ENCODE measurements around the gene GSG1L. TPM values are rescaled to one million over a fixed set of nuclear protein-coding genes. Genes with fewer than 3 reads are reported as not detected.

Gene GSG1L
- total RNA-seq, 1 donor from 2014 or later = 1.6 TPM

GRCh38 chr16:27780468-27781194 lies 282.9 kb downstream of the GSG1L start:
- Histone ChIP-seq H3K27me3 (no peaks in the 10 kb centered on the region), H3K9me3 (no peaks in the 10 kb centered on the region), H3K36me3 (no peaks in the 10 kb centered on the region), H3K4me3 (no peak overlapping the region), H3K27ac (no peak overlapping the region), H3K4me1 (no peaks in the 10 kb centered on the region)
- intact Hi-C loops (cut with DNase I) = no loop called here
- ATAC-seq = no peak
- DNase-seq = no peak
- TF ChIP-seq CTCF (IDR thresholded peaks at IDR 0.05) = no peak

- H3K36me3 ChIP-seq = no peaks in the 10 kb centered on the region
- H3K4me3 ChIP-seq = no peak overlapping the region
- H3K27me3 ChIP-seq = no peaks in the 10 kb centered on the region
- DNase-seq = peak; percentile 77
- intact Hi-C loops (cut with DNase I) = no loop called here
- H3K9me3 ChIP-seq = no peaks in the 10 kb centered on the region
- TF ChIP-seq CTCF (IDR thresholded peaks at IDR 0.05) = peak; percentile 26
- H3K4me1 ChIP-seq = no peaks in the 10 kb centered on the region
- peak; percentile 43 for ATAC-seq
- H3K27ac ChIP-seq = no peak overlapping the region
Observed at GRCh38 chr16:27779641-27780164, 283.8 kb downstream of the GSG1L start.

GRCh38 chr16:27778926-27779570 lies 284.5 kb downstream of the GSG1L start:
- no peaks in the 10 kb centered on the region for H3K9me3 ChIP-seq
- DNase-seq (no peak), ATAC-seq (no peak)
- TF ChIP-seq CTCF (IDR thresholded peaks at IDR 0.05) = no peak
- no peaks in the 10 kb centered on the region for H3K4me1 ChIP-seq
- H3K4me3 ChIP-seq = no peak overlapping the region
- no peak overlapping the region for H3K27ac ChIP-seq
- no peaks in the 10 kb centered on the region for H3K27me3 ChIP-seq
- no peaks in the 10 kb centered on the region for H3K36me3 ChIP-seq
- intact Hi-C loops (cut with DNase I) = no loop called here

- Histone ChIP-seq H3K27ac (no peak overlapping the region), H3K9me3 (no peaks in the 10 kb centered on the region), H3K4me1 (no peaks in the 10 kb centered on the region), H3K27me3 (no peaks in the 10 kb centered on the region), H3K4me3 (no peak overlapping the region), H3K36me3 (no peaks in the 10 kb centered on the region)
- ATAC-seq (no peak), DNase-seq (no peak)
- intact Hi-C loops (cut with DNase I) = no loop called here
- TF ChIP-seq CTCF (IDR thresholded peaks at IDR 0.05) = no peak
Observed at GRCh38 chr16:27778171-27778925, 285.2 kb downstream of the GSG1L start.

GRCh38 chr16:27777527-27777926 lies 286.0 kb downstream of the GSG1L start:
- Histone ChIP-seq H3K9me3 (no peaks in the 10 kb centered on the region), H3K4me3 (no peak overlapping the region), H3K4me1 (no peaks in the 10 kb centered on the region), H3K27ac (no peak overlapping the region), H3K36me3 (peaks cover under 1% of the 10 kb centered on the region), H3K27me3 (no peaks in the 10 kb centered on the region)
- intact Hi-C loops (cut with DNase I) = no loop called here
- TF ChIP-seq CTCF (IDR thresholded peaks at IDR 0.05) = no peak
- DNase-seq = no peak
- no peak for ATAC-seq

Measured in upper lobe of right lung (tissue), 1 donor.